Umbilical cord (tissue), 2 donors: ENCODE measurements around the gene SERPINB13. TPM values are rescaled to one million over a fixed set of nuclear protein-coding genes. Genes with fewer than 3 reads are reported as not detected.
"Not testable (repeated sequence)": the region's sequence is repeated elsewhere in the genome, so short reads cannot be mapped to it uniquely, and the experiment has no call there.

Experiments used
- DNase-seq: peaks from one replicate; pipeline ENCODE4 v3.0.0-alpha.2; 2015; ENCODE audit warnings: low spot score
- total RNA-seq: library from RNA; depleted of rRNA; stranded (reverse); fragments of >200 nt; gene quantifications from one replicate; pipeline ENCODE4 v1.2.3, GENCODE V29; 2014; ENCODE audit warnings: low replicate concordance; ENCODE audit not compliant: insufficient read depth

The SERPINB13 gene
- total RNA-seq, 1 donor from 2014 or later, result 8.7 TPM

DNA sequence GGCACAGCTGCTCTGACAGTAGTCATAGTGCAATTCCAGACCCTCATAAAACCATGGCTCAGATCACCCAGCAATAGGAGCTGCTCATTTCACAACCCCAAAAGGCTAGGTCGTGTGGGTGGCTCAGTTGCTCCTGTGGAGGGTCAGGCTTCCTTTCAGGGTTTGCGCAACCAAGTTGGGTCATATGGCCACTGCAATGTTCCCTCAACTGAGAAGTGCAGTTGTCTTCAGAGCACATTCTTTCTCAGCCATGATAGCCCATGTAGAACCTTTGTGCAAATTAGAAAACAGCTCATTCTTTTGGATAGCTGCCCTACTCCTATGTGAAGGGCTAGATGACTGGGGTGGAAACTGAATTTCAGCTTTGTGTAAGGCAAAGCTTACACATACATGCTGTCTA is 3.2 kb downstream of the SERPINB13 start:
- no peak for DNase-seq

DNA sequence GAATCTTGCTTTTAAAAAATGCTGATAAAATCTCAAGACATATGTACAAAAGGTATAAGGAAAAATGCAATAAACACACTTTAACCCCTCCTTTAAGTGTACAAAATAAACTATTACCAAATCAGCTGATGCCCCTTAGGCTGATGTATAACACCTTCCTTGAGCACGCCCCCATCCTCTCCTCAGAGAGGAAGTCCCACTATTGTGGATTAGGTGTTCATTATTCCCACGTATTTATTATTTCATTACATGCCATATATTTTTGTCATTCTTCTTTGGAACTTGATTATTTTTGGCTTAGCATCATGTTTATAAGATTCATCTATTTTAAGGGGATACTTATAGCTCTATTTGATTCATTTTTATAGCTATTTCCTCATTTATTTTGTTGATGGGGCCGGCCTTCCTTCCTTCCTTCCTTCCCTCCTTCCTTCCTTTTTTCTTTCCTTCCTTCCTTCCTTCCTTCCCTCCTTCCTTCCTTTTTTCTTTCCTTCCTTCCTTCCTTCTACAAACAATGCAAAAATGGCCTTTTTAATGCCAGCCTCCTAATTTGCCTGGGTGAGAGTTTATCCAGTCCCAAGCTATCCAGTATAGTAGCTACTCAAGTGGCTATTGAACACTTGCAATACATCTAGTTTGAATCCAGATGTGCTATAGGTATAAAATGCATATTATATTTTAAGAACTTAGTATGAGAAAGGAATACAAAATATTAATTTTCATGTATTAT is 4.0 kb downstream of the SERPINB13 start:
- no peak for DNase-seq

- no peak for DNase-seq
Observed at GRCh38 chr18:63591725-63592124, 4.6 kb downstream of the SERPINB13 start.

DNA sequence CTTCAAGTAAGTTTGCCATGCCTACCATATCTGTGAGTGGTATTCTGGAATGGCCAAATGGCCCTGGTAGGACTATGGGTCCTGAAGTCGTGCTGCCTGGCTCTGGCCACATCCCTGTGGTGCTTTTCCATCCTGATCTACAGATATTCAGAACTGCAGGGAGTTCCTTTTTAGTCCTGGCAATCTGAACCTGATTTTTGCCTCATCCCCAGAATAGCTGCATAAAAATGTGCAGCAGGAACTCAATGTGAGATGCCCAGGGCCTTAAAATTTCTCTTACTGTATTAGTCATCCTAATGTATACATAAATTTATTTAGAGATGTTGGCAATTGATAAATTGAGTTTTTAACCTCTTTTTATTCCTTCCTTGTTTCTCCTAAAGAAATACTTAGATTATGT is 5.3 kb downstream of the SERPINB13 start:
- no peak for DNase-seq

- no peak for DNase-seq
Observed at GRCh38 chr18:63596964-63597363, 9.8 kb downstream of the SERPINB13 start.

- DNase-seq, result no peak
Observed at GRCh38 chr18:63603355-63603754, 16.2 kb downstream of the SERPINB13 start.

DNA sequence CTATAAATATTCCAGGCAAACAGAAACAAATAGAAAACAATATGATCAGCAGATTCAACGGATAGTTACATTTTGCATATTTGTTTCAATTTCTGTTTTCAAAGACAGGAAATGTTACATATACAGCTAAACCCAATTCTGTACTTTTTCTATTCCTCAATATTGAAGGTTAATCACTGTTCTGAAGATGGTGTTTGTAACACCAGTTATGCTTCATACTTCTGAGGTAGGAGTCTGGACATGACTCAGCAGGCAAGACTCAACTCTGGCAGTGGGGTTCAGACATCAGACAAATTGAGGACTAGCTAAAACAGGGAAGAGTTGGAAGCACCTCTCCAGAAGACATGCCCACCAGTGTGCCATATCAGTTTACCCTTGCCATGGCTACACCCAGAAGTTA is 16.6 kb downstream of the SERPINB13 start:
- DNase-seq, result no peak

GRCh38 chr18:63604791-63605567 is 17.8 kb downstream of the SERPINB13 start:
- no peak for DNase-seq

DNA sequence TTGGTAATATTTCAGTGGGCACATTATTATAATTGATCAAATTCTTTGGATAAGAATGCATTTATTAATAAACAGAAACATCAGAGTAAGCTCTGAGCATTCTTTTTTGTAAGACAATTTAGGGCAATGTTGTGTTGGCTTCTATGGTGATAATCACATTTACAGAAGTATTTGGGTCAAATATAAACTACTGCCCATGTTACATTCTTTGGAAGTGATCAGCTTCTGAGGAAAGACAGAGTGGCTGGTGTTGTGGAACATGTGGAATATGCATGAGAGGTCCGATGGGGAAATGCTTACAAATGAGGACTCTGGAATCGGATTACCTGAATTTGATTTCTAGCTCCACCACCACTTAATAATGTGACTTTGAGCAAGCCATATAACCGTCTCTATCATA is 19.4 kb downstream of the SERPINB13 start:
- no peak for DNase-seq

GRCh38 chr18:63613420-63613819 is 26.3 kb downstream of the SERPINB13 start:
- no peak for DNase-seq

GRCh38 chr18:63617049-63617914 is 30.1 kb downstream of the SERPINB13 start:
- DNase-seq, result no peak

GRCh38 chr18:63617915-63618234 is 30.7 kb downstream of the SERPINB13 start:
- no peak for DNase-seq

- no peak for DNase-seq
Observed at GRCh38 chr18:63619661-63620060, 32.5 kb downstream of the SERPINB13 start.

DNA sequence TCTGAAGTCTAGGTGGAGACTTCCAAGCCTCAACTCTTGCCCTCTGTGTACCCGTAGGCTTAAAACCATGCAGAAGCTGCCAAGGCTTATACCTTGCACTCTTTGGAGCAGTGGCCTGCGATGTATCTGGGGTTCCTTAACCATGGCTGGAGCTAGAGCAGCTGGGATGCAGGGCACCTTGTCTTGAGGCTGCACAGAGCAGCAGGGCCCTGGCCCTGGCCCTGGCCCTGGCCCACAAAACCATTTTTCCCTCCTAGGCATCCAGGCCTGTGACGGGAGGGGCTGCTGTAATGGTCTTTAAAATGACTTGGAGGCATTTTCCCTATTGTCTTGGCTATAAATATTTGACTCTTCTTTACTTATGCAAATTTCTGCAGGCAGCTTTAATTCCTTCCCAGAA is 37.7 kb downstream of the SERPINB13 start:
- no peak for DNase-seq

GRCh38 chr18:63626431-63626830 is 39.3 kb downstream of the SERPINB13 start:
- DNase-seq, result no peak

- no peak for DNase-seq
Observed at GRCh38 chr18:63627819-63628218, 40.7 kb downstream of the SERPINB13 start.

GRCh38 chr18:63637703-63638102 is 50.6 kb downstream of the SERPINB13 start:
- no peak for DNase-seq

DNA sequence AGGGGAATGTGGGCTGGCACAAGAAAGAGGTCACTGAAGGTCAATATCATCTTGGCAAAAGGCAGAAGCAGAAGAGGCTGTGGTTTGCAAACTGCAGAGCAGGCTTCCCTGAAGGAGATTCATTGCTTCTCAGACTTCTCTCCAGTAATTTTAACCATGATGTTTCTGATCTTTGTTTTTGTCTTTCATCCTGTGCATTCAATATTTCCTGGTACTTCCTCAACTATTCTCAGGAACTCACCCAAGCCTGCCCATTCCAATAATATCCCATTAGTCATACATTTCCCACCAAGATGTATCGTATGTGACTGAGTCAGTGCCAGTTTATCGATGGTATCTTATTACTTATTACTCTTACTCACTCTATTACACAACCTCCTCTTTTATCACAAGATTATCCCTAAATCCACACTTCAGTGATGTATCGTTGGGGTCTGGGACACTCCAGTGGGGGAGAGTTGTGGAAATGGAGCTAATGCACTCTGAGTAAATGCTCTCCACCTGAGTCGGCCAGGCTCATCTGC is 54.1 kb downstream of the SERPINB13 start:
- not testable (repeated sequence) for DNase-seq

DNA sequence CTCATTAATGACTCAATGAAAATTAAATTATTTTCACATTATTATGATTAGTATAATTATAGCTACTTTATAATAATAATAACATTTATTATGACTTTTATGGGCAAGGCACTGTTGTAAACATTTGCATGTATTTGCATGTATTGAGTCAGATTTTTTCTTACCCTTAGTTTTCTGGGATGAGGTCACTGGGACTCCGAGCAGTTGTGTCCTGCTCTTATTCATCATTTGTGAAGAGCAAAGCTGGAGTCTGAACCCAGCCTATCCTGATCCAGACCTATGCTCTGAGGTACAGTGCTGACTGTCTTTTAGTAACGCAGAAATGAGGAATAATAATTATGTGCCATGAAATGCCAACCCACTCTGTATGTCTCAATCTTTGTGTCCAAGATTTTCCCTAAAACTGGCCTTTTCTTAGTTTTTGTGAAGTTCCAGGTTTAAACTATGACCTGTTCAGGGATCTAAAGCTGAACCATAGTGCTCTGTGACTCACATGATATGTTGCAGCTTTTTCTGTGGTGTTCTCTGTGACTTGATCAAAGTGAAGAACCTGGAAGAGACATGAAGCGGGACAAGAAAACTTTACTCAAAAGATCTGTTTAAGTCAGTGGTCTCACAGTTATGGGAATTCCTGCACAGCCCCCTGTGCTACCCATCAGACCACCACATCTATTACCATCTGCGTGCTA is 55.7 kb downstream of the SERPINB13 start:
- DNase-seq, result not testable (repeated sequence)

DNA sequence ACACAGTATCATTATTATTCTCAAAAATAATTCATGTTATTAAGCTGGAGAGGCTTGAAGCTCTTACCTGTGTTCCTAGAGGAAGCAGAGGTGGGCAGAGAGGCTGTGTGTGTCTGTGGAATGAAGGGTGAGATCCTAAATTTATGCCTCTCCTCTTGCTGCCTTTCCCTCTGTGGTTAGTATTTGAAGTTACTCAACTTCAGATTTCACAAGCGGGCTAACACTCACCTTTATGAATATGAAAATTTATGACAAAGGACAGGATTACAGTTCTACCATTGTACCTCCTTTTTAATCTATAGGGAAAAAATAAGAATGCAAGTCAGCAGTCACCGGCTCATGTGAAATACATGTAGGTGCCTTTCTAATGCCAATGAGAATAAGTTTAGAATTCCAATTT is 57.0 kb downstream of the SERPINB13 start, which contains the start of gene SERPINB4:
Gene SERPINB4, minus strand, starts transcription at position 115 of the 400 bp plus-strand sequence. CDS start 679 bp downstream, outside the sequence.
- DNase-seq, result not testable (repeated sequence)

GRCh38 chr18:63644694-63645093 is 57.6 kb downstream of the SERPINB13 start:
- not testable (repeated sequence) for DNase-seq
